GM18873 (cell line): ENCODE measurements around the gene C9orf78.
"Not testable (repeated sequence)": the region's sequence is repeated elsewhere in the genome, so short reads cannot be mapped to it uniquely, and the experiment has no call there.

ENCODE experiments used
- ATAC-seq: cut with Tn5 transposase; IDR thresholded peaks from one replicate; pipeline ENCODE4 v1.9.1; 2021; ENCODE audit warnings: mild to moderate bottlenecking, moderate library complexity, moderate number of reproducible peaks; ENCODE audit not compliant: unreplicated experiment, low FRiP score

C9orf78 gene

GRCh38 chr9:129814432-129815223, 20.4 kb downstream of the C9orf78 start:
- ATAC-seq: no peak

- no peak for ATAC-seq
Measured at GRCh38 chr9:129813661-129814060, 21.4 kb downstream of the C9orf78 start.

- ATAC-seq: no peak
Measured at GRCh38 chr9:129812385-129812784, 22.7 kb downstream of the C9orf78 start.

DNA sequence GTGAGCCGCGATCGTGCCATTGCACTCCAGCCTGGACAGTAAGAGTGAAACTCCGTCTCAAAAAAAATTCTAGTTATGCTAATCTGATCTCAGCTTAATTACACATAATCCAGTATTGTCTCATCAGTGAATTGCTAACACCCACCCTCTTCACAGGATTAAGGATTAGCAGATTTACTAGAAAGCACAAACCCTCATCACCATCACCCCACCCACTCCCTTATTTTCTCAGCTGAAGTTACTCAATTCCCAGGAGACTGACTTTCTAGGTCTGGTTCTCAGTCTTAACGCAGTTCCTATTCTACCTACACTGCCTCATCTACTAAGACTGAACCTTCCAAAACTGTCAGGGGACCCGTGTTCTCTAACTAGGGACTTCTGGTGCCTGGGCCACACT, 23.1 kb downstream of the C9orf78 start:
- no peak for ATAC-seq

DNA sequence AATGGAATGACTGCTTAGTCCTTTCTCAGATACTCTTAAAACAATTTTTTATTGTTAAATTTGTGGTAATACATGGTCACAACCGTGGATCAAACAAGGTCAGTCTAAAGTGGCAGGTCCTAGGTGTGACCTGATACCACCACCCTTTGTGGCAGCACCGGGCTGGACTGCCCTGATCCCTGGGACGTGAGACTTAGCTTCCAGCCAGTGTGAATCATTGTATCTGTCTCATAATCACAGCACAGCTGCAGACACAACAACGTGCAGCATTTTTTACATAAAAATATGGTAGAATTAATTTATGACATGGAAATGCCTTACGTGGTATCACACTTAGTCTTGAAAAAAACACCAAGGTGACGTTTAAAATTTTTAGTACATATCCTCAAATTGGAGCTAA, 24.3 kb downstream of the C9orf78 start:
- ATAC-seq: no peak

DNA sequence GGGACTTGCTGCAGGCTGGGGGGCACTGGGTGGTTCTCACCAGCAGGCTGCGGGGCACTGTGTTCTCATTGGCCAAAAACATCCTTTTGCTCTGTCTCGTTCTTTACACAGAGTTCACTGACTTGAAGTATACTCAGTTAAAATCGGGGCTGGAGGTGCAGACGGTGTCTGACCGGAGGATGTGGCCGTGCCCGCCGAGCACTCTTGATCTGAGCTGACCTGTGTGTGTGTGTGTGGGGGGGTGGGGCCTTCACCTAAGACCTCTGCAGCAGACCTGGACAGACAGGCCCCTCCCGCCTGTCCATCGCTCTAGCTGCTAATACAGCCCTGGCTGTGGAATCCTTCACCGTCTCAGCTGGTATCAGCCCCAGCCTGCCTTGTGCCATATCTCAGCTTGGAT, 25.0 kb downstream of the C9orf78 start:
- no peak for ATAC-seq

GRCh38 chr9:129809346-129809745, 25.7 kb downstream of the C9orf78 start:
- ATAC-seq: no peak

- ATAC-seq: no peak
Measured at GRCh38 chr9:129806061-129806460, 29.0 kb downstream of the C9orf78 start.

GRCh38 chr9:129803676-129804060, 31.4 kb downstream of the C9orf78 start:
- ATAC-seq: no peak

DNA sequence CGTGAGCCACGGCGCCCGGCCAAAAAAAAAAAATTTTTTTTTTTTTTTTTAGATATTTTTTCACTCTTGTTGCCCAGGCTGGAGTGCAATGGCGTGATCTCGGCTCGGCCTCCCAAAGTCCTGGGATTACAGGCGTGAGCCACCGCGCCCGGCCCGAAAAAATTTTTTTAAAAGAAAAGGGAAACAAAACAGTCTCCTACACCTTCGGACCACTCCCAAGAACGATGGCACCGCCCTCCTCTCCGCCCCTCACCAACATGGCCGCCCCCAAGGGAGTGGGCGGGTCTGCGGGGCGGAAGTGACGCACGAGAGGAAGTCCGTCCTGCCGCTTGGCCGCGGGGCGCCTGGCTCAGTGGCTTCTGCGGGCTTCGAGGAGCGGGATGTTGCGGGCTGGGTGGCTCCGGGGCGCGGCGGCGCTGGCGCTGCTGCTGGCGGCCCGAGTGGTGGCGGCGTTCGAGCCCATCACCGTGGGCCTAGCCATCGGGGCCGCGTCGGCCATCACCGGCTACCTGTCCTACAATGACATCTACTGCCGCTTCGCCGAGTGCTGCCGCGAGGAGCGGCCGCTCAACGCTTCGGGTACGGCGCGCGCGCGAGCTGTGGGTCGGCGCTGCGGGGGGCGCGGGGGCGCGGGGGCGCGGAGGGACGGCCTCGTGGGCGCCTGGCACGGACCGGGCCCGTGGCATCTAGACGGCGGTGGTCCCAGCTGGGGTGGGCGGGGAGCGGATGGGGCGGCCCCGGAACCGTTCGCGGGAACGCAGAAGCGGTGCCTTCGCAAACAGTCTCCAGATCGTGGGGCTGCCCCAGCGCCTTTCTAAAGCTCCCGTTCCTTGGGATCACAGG, 32.0 kb downstream of the C9orf78 start, which contains the start of gene TOR1B:
Gene TOR1B, plus strand, starts transcription at position 352 of the 843 bp plus-strand sequence. Its CDS starts 29 bp downstream, at position 381.
- peak; percentile 73 for ATAC-seq

DNA sequence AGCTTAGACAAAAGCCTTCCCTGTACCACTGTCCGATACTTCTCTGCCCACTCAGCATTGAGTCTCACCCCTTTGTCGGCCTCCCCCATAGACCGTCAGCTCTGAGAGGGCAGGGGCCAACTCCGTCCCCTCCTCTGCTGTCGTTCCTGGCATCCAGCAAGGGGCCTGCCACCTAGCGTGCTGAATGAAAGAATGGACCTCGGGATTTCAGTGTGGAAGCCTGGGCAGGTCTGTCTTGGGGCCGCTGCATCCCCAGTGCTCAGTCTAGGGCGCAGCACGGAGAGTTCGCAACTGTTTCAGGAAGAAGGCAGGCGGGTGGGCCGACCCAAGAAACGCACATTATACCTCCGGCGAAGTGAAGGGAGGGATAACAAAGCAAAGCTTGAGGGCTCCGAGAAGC, 33.6 kb downstream of the C9orf78 start:
- ATAC-seq: no peak

- ATAC-seq: no peak
Measured at GRCh38 chr9:129798973-129799372, 36.1 kb downstream of the C9orf78 start.

GRCh38 chr9:129796029-129796428, 39.0 kb downstream of the C9orf78 start:
- not testable (repeated sequence) for ATAC-seq

DNA sequence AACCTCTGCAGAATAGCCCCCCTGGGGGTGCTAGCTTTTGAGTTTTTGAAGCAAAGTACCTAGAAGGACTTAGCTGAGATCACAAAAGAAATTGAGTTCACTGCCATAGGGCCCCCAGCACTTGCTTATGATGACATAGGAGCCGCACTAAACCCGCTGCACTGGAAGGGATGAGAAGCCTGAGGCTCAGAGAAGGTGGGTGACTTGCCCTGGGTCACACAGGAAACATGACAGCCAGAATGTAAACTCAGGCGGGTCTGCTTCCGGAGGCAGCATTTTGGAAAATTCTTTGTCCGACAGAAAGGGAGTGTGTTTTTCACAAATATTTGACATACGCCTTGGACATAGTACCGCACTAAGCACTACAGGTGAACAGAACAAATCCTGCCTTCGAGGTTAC, 40.5 kb downstream of the C9orf78 start:
- ATAC-seq: no peak

DNA sequence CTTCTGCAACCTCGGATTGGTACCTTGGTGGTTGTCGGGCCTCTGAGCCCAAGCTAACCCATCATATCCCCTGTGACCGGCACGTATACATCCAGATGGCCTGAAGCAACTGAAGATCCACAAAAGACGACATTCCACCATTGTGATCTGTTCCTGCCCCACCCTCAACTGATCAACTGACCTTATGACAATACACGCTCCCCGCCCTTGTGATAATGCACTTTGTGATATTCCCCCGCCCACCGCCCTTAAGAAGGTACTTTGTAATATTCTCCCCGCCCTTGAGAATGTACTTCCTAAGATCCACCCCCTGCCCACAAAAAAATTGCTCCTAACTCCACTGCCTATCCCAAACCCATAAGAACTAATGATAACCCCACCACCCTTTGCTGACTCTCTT, 48.6 kb downstream of the C9orf78 start:
- ATAC-seq: no peak

DNA sequence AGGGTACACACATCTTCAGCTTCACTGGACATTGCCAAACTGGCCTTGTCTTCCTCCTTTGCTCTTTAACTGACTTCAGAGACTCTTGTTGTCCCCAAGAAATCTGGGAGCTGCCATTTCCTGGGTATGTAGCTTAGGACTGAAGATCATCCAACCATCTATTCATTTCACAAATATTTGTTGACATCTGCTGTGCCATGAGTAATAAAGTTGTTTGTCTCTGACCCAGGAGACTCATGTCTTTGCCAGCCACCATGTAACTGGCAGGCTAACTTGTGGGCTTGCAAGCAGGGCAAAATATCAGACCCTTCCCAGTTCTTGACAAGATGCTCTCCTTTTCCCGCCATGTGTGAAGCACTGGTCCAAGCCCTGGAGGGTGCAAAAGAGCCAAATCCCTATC, 49.2 kb downstream of the C9orf78 start:
- ATAC-seq: no peak

DNA sequence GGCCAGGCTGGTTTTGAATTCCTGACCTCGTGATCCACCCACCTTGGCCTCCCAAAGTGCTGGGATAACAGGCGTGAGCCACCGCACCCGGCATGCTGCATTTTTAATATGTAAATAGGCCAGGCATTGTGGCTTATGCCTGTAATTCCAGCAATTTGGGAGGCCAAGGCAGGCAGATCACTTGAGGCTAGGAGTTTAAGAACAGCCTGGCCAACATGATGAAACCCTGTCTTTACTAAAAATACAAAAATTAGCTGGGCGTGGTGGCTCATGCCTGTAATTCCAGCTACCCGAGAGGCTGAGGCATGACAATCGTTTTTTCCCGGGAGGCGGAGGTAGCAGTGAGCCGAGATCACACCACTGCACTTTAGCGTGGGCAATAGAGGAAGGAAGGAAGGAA, 50.1 kb downstream of the C9orf78 start:
- ATAC-seq: not testable (repeated sequence)

DNA sequence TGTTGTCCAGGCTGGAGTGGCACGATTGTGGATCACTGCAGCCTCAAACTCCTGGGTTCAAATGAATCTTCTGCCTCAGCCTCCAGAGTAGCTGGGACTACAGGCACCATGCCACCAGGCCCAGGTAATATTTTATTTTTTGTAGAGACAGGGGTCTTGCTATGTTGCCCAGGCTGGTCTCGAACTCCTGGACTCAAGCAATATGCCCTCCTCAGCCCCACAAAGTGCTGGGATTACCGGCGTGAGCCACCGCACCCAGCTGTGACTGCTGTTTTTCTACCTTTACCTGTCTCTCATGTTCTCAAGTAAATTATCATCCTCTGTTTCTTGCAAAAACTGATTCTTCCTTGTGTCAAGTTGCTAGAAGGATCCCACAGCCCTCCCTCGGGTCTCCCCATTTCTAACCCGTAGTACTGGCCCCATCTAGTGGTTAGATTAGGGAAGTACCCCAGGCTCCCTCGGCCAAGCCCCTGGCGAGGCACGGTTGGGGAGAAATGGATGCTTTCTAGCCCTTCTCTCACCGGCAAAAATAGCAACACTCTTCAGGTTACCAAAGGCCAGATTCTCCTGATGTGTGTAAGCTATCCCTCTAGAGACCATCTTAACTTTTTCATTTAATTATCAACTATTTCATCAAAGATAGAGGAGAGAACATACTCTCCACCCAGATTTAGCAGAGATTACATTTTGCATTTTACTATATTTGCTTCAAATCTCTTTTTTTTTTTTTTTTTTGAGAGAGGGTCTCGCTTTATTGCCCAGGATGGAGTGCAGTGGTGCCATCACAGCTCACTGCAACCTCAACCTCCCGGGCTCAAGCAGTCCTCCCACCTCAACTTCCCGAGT, 51.3 kb downstream of the C9orf78 start:
- no peak for ATAC-seq

DNA sequence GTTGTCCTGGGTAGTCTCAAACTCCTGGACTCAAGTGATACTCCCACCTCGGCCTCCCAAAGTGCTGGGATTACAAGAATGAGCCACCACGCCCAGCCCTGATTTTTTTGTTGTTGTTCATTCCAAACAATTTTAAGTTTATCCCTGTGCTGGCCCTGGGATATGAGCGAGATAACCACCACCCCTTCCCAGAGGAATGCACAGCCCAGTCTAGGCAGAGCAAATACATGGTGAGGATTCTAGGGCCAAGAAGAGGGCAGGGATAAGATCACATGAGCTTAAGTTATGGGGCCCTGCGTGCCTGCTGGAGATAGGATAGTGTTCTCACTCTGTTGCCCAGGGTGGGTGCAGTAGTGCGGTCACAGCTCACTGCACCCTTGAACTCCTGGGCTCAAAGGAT, 53.1 kb downstream of the C9orf78 start:
- no peak for ATAC-seq

- ATAC-seq: no peak
Measured at GRCh38 chr9:129781131-129781530, 53.9 kb downstream of the C9orf78 start.
